Renal pelvis (tissue), 4 donors: ENCODE measurements around the gene DPH2. TPM values are rescaled to one million over a fixed set of nuclear protein-coding genes. Genes with fewer than 3 reads are reported as not detected.

Experiments used
- DNase-seq: peaks from one replicate; pipeline ENCODE4 v3.0.0-alpha.2; 2013
- polyA plus RNA-seq, 3 donors: library from polyadenylated mRNA; unstranded; fragments of 120-200 nt; gene quantifications; one replicate each; pipeline ENCODE4 v1.2.1, GENCODE V29; 2013; ENCODE audit not compliant: insufficient read length in 3 of 3

Gene DPH2
- polyA plus RNA-seq, 3 donors, result 23.2 to 27.2 (median 26.8) TPM

DNA sequence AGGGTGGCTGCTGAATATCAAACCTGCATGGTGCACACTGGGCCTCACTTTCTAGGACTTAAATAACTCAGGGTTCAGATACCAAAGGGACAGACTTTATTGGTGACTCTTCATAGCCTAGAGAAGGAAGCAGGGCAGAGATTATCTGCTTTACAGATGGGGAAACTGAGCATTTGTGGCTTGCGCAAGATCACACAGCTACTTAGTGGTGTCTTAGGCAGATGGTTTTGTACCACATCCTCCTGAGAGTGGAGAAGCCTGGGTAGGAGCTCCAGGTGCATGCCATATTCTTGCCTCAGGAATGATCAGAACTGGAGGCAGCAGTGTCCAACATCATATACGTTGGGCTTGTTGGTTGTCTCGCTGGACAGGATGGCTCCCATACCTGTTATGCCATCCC, 6.8 kb upstream of the DPH2 start:
- DNase-seq, result no peak

DNA sequence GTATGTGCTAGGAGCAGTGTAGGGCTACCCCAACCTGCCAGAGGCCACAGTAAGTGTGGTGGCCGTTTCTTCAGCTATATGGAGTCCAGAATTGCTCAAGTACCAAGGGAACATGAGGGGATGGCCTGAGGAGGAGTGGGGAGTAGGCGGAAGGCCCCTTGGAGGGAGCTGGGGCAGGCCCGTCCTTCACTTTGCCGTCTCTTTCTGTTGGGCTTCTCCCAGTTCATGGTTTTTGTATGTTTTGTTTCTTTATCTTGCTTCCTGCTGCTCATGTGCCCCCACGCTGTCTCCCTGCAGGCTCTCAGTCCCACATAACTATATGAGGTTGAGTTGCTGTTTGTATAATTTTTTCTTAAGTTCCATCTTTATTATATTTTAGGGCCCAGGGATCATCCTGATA, 5.9 kb upstream of the DPH2 start:
- no peak for DNase-seq

DNA sequence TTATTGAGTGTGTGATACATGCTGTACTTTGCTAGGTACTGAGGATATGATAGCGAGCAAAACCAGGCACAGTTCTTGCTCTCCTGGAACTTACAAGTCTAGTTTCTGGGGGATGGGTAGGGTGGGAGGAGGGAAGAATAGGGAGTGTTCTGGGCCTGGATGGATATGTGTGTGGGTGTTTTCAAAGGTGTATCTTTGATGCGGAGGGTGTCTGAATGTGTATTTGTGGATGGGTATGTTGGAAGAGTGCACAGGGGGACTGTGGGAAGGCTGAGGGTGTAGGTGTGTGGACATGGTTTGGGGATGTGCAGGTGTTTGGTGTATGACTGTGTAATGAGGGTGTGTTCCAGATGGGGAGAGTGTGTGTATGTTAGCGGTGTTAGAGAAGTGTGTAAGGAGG, 4.5 kb upstream of the DPH2 start:
- no peak for DNase-seq

DNA sequence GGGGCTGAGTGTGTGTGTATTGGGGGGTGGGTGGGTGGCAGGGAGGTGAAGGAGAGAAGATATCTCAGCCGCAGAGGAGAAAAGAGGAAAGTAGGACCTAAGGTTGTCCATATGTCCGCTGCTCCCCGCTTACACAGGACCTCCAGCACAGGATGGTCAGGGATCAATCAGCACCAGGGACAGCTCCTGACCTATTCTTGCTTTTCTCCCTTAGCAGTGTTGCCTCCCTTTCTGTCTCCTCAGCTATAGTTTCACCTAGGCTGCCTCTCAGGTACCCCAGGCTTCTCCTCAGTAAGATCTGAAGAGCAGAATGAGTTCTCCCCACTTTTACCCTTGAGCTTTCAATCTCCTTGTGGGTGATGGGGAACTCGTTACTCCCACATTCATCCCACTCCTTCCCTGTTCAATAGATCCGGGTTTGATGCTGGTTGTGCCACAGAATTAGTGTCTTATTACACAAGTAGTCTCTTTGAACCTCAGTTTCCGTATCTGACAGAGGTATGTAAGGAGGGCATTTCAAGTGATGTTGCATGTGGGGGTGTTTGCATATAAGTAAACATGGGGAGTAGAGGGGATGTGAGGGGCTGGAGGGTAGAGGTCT, 1.4 kb upstream of the DPH2 start:
- DNase-seq, result no peak

DNA sequence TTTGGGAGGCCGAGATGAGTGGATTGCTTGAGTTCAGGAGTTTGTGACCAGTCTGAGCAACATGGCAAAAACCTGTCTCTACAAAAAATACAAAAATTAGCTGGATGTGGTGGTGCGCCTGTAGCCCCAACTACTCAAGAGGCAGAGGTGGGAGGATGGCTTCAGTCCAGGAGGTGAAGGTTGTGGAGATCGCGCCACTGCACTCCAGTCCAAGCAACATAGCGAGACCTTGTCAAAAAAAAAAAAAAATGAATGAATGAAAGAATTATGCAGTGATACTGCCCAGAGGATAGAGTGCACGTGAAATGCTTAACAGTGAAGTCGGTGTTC, 429 bp upstream of the DPH2 start:
- no peak for DNase-seq

DNA sequence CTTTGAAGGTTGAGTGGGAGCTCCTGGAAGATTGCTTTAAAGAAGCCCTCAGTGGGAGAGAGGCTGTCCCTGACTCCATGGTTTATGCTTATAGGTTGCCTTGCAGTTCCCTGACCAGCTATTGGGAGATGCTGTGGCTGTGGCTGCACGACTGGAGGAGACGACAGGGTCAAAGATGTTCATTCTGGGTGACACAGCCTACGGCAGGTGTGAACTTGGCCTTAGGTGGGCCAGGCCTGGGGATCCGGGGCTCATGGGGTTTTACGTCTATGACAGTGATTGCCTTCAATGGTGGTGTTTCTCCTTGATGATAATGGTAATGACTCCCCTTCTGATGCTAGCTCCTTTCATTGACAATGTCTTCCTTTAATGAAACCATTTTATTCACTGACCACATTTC, 692 bp downstream of the DPH2 start:
- DNase-seq, result no peak

DNA sequence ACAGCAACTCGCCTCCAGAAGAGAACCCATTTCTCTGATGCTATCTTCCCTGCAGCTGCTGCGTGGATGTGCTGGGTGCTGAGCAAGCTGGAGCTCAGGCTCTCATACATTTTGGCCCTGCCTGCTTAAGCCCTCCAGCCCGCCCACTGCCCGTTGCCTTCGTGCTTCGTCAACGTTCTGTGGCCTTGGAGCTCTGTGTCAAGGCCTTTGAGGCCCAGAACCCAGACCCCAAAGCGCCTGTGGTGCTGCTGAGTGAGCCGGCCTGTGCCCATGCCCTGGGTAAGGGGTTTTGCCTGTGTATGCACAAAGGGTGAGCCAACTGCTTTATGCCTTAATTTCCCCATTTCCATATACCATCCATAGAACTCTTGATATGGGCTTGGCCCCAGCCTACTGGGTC, 1.1 kb downstream of the DPH2 start:
- DNase-seq, result no peak

DNA sequence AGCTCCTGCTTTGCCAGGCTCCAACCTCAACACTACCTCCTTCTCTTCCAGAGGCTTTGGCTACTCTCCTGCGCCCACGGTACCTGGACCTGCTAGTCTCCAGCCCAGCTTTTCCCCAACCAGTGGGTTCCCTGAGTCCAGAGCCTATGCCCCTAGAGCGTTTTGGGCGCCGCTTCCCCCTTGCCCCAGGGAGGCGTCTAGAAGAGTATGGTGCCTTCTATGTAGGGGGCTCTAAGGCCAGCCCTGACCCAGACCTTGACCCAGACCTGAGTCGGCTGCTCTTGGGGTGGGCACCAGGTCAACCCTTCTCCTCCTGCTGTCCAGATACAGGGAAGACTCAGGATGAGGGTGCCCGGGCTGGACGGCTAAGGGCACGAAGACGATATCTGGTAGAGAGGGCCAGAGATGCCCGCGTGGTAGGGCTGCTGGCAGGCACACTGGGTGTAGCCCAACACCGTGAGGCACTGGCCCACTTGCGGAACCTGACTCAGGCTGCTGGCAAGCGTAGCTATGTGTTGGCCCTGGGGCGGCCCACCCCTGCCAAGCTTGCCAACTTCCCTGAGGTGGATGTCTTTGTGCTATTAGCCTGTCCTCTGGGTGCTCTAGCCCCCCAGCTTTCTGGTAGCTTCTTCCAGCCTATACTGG, 1.6 kb downstream of the DPH2 start:
- no peak for DNase-seq

DNA sequence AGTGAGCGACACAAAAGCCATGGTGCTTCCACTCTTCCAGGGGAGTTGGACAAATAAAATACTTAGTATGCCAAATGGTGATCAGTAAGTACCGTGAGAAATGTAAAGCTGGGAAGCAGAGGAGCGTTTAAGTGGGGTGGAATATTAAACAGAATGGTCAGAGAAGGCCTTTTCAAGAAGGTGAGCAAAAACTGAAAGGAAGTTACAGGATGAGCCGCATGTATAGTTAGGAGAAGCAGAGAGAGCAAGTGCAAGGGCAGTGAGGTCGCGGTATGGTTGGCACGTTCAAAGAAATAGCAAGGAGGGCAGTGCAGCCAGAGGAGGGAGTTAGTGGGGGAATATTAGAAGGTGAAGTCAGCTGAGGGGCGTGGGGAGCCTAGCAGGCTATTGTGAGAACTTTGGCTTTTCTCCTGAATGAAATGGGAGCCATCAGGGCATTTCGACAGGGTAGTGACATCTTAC, 4.2 kb downstream of the DPH2 start:
- no peak for DNase-seq

DNA sequence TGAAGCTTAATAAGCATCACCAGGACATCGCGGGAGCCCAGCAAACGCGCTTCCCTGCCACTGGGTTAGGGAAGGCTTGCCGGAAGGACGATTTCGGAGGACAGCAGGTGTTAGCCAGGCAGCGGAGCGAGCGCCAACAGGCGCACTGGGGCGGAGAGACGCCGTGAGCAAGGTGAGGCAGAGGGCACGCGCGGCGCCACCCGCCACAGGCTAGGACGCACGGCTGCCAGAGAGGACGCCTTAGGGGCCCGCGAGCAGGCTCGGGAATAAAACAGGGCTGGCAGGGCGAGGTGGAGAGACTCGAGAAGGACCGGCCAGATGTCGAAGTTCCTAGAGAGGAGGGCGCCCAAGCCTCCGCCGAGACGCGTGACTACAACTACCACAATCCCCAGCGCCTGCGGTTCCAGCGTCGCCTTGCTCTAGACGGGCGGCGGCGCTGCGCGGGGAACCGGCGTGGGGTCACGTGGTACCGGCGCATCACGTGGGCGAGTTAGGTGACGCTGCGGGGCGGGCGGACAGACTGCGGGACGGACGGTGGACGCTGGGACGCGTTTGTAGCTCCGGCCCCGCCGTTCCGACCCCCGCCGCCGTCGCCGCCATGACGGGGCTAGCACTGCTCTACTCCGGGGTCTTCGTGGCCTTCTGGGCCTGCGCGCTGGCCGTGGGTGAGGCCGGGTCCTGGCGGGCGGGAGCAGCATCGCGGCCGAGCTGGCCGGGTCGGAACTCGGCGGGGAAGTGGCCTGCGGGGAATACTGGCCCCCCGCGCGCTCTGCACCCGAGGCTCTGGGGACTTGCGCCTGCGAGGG, 4.8 kb downstream of the DPH2 start, which contains the start of gene ATP6V0B:
ATP6V0B (plus strand) TSS at position 518 of the 806 bp plus-strand sequence; CDS start at position 599, 81 bp downstream.
- peak; percentile 93 for DNase-seq

DNA sequence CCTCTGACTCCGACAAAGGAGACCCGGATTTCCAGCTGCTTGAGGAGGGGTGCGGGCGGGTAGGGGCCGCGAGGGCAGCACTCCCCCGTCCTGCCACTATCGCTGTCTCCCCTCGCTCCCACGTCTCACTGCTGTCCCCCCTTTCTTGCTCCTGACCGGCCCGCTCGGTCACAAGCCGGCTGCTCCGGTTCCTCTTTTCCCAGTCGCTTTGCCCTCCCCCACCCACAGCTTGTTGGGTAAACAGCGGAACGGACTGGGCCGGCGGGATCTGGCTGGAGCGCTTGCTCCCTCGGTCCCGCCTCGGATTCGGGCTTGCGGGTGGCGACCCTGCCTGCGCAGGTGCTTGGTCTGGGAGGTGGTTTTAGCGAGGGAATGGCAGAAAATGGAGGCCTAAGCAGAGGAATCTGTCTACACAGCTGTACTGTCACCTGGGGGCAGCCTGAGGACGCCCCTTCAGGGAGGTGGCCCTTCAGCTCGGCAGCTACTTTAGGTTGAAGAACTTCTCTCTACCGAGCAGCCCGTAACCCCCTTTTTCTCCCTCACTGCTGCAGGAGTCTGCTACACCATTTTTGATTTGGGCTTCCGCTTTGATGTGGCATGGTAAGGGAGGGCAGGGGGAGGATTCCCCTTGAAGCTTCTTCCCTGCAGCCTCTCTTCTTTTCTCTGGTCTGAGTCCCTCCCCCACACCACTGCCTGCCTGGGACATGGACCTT, 5.6 kb downstream of the DPH2 start:
- DNase-seq, result no peak

DNA sequence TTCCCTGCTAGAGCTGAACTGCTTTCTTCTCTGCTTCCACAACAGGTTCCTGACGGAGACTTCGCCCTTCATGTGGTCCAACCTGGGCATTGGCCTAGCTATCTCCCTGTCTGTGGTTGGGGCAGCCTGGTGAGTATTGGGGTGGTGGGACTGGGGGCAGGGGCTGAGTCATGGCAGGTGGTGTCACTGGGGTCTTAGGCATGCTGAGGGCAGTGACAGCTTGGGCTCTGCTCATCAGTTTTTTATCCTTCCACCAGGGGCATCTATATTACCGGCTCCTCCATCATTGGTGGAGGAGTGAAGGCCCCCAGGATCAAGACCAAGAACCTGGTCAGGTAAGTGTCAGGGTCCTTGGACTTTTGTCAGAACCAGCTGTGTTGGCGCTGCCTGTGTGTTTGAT, 6.2 kb downstream of the DPH2 start:
- DNase-seq, result no peak

DNA sequence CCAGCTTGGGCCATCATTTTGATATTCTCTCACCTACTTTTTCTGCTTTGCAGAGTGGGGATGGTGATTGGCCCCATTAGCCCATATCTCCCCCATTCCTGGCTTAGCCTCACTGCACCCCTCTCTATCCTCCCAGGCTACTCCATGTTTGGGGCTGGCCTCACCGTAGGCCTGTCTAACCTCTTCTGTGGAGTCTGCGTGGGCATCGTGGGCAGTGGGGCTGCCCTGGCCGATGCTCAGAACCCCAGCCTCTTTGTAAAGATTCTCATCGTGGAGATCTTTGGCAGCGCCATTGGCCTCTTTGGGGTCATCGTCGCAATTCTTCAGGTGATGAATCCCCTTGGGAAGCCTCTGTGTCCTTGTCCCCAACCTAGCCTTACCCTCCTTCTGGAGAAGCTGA, 7.1 kb downstream of the DPH2 start:
- DNase-seq, result no peak

DNA sequence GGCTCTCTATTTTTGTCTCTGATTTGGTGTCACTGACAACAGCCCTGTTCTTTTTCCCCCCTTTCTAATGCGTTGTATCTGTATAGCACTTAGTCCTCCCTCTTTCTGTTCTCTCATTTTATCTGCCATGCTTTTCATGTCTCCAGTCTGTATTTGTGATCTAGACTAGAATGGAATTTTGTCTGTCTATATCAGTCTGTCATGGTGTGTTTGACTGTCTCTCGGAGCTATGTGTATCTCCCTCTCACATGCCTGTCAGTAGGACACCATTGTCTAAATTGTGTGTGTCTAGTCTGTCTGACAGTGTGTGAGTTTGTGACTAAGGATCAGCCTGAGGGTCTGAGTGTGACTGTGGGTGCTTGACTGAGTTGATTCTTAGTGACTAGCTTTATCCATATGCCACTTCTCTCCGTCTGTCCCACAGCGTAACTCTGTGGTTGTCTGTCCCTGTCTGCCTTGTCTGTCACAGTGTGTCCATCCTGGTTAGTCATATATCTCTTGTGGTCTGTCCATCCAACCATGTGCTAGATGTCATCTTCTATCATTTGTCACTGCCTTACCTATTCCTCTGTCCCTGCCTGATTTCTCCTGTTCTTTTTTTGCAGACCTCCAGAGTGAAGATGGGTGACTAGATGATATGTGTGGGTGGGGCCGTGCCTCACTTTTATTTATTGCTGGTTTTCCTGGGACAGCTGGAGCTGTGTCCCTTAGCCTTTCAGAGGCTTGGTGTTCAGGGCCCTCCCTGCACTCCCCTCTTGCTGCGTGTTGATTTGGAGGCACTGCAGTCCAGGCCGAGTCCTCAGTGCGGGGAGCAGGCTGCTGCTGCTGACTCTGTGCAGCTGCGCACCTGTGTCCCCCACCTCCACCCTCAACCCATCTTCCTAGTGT, 7.8 kb downstream of the DPH2 start:
- DNase-seq, result no peak

DNA sequence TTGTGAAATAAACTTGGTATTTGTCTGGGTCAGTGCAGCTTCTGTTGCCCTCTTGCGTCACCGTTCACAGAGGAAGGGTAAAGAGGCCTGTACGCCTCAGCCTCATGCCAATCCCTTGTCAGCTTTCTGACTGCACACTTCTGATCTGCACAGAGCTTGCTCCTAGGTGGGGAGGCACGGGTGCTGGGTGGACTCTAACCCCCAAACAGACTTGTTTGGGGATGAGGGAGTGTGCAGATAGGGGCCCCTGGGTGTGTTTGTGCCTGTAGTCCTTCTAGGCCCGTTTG, 8.4 kb downstream of the DPH2 start:
- no peak for DNase-seq

DNA sequence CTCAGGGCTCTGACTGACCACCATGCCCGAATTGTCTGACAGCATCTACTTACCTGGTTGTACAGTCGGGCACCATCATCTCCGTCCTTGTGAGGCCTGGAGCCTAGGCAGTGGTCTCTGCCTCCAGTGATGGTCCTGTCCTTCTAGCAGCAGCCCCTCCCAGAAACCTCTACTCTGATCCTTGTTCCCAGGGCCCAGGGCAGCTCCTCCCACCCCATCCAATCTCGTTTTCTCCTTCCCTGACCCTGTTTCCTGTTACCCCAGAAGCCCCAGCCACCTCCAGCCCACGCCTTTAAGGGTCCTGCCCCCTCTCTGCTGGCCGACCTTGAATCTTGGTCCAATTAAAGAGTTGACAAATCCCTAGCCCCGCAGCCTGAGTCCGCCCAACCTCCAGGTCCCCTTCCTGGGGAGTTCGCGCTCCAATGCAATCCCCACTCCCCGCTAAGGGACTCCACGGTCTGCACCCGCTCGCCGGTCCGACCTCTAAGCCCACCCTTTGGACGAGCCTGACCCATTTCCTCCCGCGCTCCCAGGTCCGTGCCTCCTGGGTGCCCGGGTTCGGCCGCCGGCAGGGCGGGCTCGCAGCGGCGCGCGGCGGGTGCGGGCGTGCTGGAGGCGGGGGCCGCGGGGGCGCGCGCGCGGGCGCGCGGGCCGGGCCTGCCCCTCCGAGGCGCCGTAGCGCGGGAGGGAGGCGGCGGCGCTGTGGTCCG, 8.9 kb downstream of the DPH2 start, which contains the start of gene B4GALT2:
B4GALT2 (plus strand) TSS at position 660 of the 710 bp plus-strand sequence. CDS start 1,951 bp downstream, outside the sequence.
- DNase-seq, result no peak

DNA sequence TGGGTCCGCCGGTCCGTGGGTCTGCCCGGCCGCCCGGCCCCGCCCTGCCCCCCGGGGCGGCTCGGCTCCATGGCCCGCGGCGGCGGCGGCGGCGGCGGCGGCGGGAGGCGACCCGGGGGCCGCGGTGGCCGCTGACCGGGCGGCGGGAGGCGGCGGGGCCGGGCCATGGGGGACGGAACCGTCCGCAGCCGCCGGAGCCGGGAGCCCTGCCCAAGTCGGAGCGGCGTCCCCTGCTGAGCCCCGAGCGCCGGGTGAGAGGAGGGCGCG, 9.4 kb downstream of the DPH2 start:
- no peak for DNase-seq

DNA sequence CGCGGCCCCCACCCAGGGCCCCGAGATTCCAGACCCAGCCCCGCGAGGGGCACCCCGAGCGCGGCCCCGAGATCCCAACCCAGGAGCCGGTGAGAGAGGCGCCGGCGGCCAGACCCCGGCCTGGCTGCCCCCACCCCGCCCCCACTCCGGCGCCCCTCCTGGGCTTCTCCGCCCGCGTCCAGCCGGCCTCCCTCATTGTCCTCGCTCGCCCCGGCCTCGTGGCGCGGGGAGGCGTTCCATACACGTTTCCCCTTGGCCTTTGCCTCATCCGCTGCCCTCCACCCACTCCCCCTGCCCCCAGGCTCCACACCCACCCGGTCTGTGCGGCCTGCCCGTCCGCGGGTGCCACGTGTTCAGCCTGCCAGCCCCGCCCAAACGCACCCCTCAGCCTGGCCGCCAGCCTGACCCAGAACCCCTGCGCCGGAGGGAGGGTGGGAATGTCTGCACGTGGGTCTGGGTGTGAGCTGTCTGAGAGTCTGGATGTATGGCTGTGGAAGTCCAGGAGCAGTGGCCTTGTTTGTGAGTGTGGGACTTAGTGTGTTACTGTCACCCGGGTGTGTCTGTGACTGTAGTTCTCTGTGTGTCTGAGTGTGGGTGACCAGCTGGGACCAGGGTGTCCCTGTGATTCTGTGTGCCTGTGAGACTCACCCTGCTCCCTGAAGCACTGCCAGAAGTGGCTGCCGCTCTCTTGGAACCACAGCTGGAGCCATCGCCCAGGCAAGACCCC, 9.9 kb downstream of the DPH2 start:
- DNase-seq, result no peak

DNA sequence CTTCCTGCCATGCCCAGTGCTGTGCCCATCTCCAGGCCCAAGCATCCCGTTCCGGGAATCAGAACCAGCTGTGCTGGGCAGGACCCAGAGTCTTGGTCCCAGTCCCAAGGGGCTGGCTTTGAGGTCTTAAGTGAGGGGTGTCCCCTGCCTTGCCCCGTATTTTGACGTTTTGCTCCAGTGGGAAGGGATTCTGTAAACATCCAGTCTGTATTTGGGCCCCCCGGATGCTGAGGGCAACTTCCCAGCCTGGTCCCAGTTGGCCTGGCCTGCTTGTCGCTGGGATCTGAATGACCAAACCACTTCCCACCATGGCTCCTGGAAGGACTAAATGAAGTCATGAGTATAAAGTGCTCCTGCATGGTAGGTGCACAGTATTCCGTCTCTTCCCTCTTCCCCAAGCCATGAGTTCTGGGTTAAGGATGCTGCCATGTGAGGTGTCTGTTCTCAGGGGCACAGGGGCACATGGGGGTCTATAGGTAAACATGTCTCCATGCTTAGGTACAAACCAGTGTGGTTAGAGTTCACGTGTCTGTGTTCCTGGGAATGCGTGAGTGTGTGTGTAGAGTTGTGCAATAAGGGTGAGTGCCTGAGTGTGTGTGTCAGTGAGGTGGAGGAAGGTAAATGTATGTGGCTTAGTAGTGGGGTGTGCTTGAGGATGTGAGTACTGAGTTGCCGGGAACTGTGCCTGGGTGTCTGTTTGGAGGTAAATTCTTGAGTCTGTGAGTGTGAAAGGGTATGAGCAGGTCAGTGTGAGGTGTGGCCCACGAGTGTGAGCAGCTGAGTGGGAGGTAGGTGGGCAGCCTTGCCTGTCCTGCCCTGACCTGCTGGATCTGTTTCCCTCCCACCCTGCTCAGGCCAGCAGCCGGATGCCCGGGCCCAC, 10.7 kb downstream of the DPH2 start:
- no peak for DNase-seq

DNA sequence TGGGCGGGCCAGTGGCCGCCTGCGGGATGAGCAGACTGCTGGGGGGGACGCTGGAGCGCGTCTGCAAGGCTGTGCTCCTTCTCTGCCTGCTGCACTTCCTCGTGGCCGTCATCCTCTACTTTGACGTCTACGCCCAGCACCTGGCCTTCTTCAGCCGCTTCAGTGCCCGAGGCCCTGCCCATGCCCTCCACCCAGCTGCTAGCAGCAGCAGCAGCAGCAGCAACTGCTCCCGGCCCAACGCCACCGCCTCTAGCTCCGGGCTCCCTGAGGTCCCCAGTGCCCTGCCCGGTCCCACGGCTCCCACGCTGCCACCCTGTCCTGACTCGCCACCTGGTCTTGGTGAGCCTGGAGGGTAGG, 11.3 kb downstream of the DPH2 start:
- DNase-seq, result no peak
